ENCODE measurements around the gene GART. TPM values are rescaled to one million over a fixed set of nuclear protein-coding genes. Genes with fewer than 3 reads are reported as not detected.

GART gene
- total RNA-seq, 2 donors from 2014 or later: 55.9 to 65.3 TPM

GRCh38 chr21:33493756-33494155 lies 48.2 kb downstream of the GART start:
- TF ChIP-seq POLR2A (IDR thresholded peaks at IDR 0.05) (no peak), CTCF (IDR thresholded peaks at IDR 0.05) (no peak), POLR2AphosphoS5 (IDR thresholded peaks at IDR 0.05) (no peak)
- Histone ChIP-seq H3K27ac (no peak overlapping the region), H3K36me3 (no peaks in the 10 kb centered on the region), H3K4me1 (replicated peaks) (no peaks in the 10 kb centered on the region), H3K9me3 (no peaks in the 10 kb centered on the region), H3K27me3 (replicated peaks; ENCODE audit: insufficient read depth) (no peaks in the 10 kb centered on the region), H3K4me3 (no peak overlapping the region)
- DNase-seq (ENCODE audit: low spot score): no peak
- intact Hi-C loops (cut with DNase I): no loop called here
- 89% methylated on average over 3 of the region's 3 CpGs for WGBS

GRCh38 chr21:33492571-33492970 lies 49.3 kb downstream of the GART start:
- H3K4me1 ChIP-seq (replicated peaks): no peaks in the 10 kb centered on the region
- no peak overlapping the region for H3K4me3 ChIP-seq
- no peaks in the 10 kb centered on the region for H3K36me3 ChIP-seq
- no peaks in the 10 kb centered on the region for H3K9me3 ChIP-seq
- H3K27ac ChIP-seq: no peak overlapping the region
- no peak for DNase-seq (ENCODE audit: low spot score)
- intact Hi-C loops (cut with DNase I): no loop called here
- WGBS: 63% methylated on average over 2 of the region's 2 CpGs
- TF ChIP-seq CTCF (IDR thresholded peaks at IDR 0.05) (no peak), POLR2AphosphoS5 (IDR thresholded peaks at IDR 0.05) (no peak), POLR2A (IDR thresholded peaks at IDR 0.05) (no peak)
- no peaks in the 10 kb centered on the region for H3K27me3 ChIP-seq (replicated peaks; ENCODE audit: insufficient read depth)

DNA sequence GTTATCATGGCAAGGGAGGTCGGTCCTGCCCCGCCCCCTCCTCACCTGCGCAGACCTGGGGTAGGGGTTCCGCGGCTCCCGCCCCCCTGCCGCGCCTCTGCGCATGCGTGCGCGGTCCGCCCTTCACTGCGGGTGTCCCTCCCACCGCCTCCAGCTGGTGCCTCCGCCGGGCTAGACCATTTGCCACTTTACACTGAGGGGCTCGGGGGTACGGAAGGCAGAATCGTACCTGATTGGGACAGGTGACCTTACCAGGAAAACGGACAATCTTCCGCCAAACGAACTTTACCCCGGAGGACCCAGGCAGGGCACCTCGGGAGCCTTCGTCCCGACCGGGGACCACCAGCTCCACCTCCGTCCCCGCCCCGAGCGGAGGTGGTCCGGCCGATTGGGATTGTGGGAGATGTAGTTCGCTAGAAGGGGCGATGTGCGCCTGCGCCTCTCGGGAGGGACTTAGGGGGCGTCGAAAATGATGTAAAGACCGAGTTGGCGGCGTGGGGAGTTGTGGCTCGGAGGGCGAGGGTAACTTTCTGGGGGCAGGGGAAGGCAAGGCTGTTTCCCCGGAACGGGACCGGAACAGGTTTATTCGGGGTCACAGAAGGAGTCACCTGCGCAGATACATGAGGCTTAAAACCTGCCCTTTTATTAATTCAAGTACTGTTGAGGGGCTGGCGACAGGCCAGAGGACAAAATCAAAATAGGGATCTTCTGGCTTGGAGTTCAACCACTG lies 50.4 kb downstream of the GART start, which contains the start of gene DNAJC28:
Gene DNAJC28, minus strand, starts transcription at position 344 of the 730 bp plus-strand sequence. CDS start 2,323 bp downstream, outside the sequence.
- no peaks in the 10 kb centered on the region for H3K4me1 ChIP-seq (replicated peaks)
- peak within 1 kb of the TSS; percentile 79 to 82 for H3K27ac ChIP-seq
- intact Hi-C loops (cut with DNase I): no loop called here
- DNase-seq (ENCODE audit: low spot score): peak; percentile 89
- H3K27me3 ChIP-seq (replicated peaks; ENCODE audit: insufficient read depth): no peaks in the 10 kb centered on the region
- peak within 1 kb of the TSS; percentile 59 to 67 for H3K4me3 ChIP-seq
- 1% methylated on average over 51 of the region's 52 CpGs for WGBS
- TF ChIP-seq CTCF (IDR thresholded peaks at IDR 0.05) (peak in 1 of 4 experiments; percentile 21), POLR2AphosphoS5 (IDR thresholded peaks at IDR 0.05) (peak; percentile 92), POLR2A (IDR thresholded peaks at IDR 0.05) (peak; percentile 22)
- H3K9me3 ChIP-seq: no peaks in the 10 kb centered on the region
- H3K36me3 ChIP-seq: no peaks in the 10 kb centered on the region

GRCh38 chr21:33490991-33491372 lies 50.9 kb downstream of the GART start:
- H3K27me3 ChIP-seq (replicated peaks; ENCODE audit: insufficient read depth): no peaks in the 10 kb centered on the region
- DNase-seq (ENCODE audit: low spot score): no peak
- peak overlapping the region; percentile 59 to 67 for H3K4me3 ChIP-seq
- intact Hi-C loops (cut with DNase I): no loop called here
- WGBS: 9% methylated on average over 12 of the region's 12 CpGs
- no peaks in the 10 kb centered on the region for H3K36me3 ChIP-seq
- H3K4me1 ChIP-seq (replicated peaks): no peaks in the 10 kb centered on the region
- H3K9me3 ChIP-seq: no peaks in the 10 kb centered on the region
- H3K27ac ChIP-seq: peak overlapping the region; percentile 79 to 82
- no peak for TF ChIP-seq POLR2AphosphoS5 (IDR thresholded peaks at IDR 0.05)
- TF ChIP-seq CTCF (IDR thresholded peaks at IDR 0.05): no peak
- no peak for TF ChIP-seq POLR2A (IDR thresholded peaks at IDR 0.05)

GRCh38 chr21:33488936-33489335 lies 53.0 kb downstream of the GART start:
- Histone ChIP-seq H3K4me1 (replicated peaks) (no peaks in the 10 kb centered on the region), H3K9me3 (no peaks in the 10 kb centered on the region), H3K27me3 (replicated peaks; ENCODE audit: insufficient read depth) (no peaks in the 10 kb centered on the region), H3K36me3 (no peaks in the 10 kb centered on the region), H3K27ac (no peak overlapping the region), H3K4me3 (no peak overlapping the region)
- TF ChIP-seq CTCF (IDR thresholded peaks at IDR 0.05) (no peak), POLR2A (IDR thresholded peaks at IDR 0.05) (no peak), POLR2AphosphoS5 (IDR thresholded peaks at IDR 0.05) (no peak)
- intact Hi-C loops (cut with DNase I): no loop called here
- 86% methylated on average over 4 of the region's 4 CpGs for WGBS
- no peak for DNase-seq (ENCODE audit: low spot score)
